ENCODE measurements around the gene WSCD1.

- no peak for TF ChIP-seq CTCF (IDR thresholded peaks at IDR 0.05)
- TF ChIP-seq EP300 (IDR thresholded peaks at IDR 0.05) = no peak
- no peak for TF ChIP-seq POLR2A (IDR thresholded peaks at IDR 0.05)
- TF ChIP-seq POLR2AphosphoS5 (IDR thresholded peaks at IDR 0.05) = no peak
Observed at GRCh38 chr17:6086603-6087400, 16.6 kb downstream of the WSCD1 start.

Data from gastroesophageal sphincter (tissue), 3 donors.